MV-4-11 (cell line): ENCODE data around the gene HINFP.
A peak's percentile ranks its signal among the peaks of the same experiment; 100 is the strongest.

ENCODE experiments used
- DNase-seq: peaks from one replicate; lab custom pipeline; 2025; lab: John Stamatoyannopoulos, UW

HINFP gene, protein sequence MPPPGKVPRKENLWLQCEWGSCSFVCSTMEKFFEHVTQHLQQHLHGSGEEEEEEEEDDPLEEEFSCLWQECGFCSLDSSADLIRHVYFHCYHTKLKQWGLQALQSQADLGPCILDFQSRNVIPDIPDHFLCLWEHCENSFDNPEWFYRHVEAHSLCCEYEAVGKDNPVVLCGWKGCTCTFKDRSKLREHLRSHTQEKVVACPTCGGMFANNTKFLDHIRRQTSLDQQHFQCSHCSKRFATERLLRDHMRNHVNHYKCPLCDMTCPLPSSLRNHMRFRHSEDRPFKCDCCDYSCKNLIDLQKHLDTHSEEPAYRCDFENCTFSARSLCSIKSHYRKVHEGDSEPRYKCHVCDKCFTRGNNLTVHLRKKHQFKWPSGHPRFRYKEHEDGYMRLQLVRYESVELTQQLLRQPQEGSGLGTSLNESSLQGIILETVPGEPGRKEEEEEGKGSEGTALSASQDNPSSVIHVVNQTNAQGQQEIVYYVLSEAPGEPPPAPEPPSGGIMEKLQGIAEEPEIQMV

GRCh38 chr11:119121008-119121810 is at the start of gene HINFP:
HINFP (plus strand) TSS chr11:119121580; CDS start chr11:119126945, 5,365 bp downstream.
- DNase-seq = peak; percentile 99

DNA sequence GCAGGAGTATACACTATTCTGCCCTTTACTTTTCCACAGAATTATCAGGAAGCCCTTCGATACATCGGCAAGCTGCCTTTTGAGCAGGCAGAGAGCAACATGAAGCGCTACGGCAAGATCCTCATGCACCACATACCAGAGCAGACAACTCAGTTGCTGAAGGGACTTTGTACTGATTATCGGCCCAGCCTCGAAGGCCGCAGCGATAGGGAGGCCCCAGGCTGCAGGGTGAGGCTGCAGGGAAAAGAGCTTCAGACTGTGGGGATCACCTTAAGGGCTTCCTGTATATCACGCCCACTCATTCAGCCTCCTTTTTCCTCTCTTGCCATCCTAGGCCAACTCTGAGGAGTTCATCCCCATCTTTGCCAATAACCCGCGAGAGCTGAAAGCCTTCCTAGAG is 43.5 kb upstream of the HINFP start:
- no peak for DNase-seq

- DNase-seq = no peak
These were observed 42.5 kb upstream of the HINFP start for GRCh38 chr11:119078675-119079420.

DNA sequence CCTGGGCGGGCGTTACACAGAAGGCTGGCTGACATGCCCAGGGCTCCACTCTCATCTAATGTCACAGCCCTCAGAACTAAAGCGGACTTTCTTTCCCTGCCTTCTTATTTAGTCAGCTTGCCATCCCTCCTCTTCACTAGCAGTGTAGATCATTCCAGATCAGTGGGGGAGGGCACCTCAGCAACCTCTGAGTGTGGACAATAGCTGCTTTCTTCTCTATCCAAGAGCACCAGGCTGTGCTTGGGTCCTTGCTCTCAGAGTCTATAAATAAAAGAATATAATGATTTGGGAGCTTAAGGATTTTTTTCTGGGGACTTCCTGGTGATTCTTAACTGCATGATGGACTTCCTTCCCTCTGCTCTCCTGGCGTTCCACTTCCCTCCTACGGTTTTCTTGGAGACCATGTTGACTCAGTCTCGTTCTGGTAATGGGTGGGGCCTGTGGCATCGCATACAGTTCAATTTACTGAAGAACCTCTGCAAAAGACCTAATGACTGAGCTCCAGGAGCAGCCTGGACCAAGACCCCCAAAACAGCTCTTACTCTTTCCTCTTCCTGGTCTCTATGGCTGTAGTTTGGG is 39.6 kb upstream of the HINFP start:
- DNase-seq = no peak

GRCh38 chr11:119084663-119085436 is 36.5 kb upstream of the HINFP start, which contains the start of gene HMBS:
HMBS (plus strand) TSS chr11:119084881; CDS start chr11:119085034, 153 bp downstream.
- peak; percentile 95 for DNase-seq

DNA sequence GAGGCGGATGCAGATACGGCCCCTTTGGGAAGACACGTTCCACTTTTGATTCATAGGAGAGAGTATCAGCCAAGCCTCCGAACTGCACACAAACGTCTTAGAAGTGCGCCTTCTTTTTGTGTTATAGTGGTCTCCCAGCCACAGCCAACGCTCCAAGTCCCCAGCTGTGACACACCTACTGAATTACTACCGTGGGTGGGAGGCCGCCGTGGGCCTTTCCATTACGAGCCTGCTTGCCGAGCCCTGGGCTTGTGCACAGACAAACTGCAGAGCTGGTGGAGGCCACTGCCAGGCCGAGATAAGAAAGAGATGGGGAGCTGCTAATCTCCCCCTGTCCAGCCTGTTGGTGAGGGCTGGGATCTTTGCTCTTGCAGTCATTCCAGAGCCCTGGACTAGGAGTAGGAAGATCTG is 35.9 kb upstream of the HINFP start:
- no peak for DNase-seq

- DNase-seq = no peak
These were observed 34.3 kb upstream of the HINFP start for GRCh38 chr11:119087123-119087522.

DNA sequence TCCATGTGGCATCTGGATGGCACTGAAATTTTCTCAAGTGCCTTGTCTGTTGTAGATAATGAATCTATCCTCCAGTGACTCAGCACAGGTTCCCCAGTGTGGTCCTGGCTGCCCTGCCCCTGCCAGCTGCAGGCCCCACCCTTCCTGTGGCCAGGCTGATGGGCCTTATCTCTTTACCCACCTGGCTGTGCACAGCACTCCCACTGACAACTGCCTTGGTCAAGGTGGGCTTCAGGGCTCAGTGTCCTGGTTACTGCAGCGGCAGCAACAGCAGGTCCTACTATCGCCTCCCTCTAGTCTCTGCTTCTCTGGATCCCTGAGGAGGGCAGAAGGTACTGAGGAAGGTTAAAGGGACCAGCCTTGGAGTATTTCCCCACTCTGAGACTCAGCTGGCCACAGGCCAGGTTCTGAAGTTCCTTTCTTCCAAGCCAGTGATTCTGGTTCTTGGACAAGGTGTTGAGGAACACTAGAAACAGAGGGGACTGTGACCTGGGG is 33.6 kb upstream of the HINFP start:
- DNase-seq = no peak

GRCh38 chr11:119088406-119088805 is 33.0 kb upstream of the HINFP start:
- DNase-seq = no peak

DNA sequence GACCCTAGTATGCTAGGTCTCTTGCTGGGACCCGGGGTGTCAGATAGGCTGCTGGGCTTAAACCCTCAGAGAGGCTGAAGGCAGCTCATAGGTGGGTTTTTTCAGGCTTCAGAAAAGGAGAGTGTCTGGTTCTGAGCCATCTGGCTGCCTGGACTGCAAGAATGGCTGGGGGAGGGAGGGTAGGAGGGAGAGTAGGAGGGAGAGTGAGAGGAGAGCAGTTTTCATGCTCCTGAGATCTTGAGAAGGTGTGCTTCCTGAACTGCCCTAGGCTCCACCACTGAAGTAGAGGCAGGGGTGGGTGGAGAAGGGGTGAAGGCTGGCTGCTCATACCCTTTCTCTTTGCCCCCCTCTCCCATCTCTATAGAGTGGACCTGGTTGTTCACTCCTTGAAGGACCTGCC is 32.1 kb upstream of the HINFP start:
- no peak for DNase-seq

GRCh38 chr11:119091178-119091577 is 30.2 kb upstream of the HINFP start:
- no peak for DNase-seq

DNA sequence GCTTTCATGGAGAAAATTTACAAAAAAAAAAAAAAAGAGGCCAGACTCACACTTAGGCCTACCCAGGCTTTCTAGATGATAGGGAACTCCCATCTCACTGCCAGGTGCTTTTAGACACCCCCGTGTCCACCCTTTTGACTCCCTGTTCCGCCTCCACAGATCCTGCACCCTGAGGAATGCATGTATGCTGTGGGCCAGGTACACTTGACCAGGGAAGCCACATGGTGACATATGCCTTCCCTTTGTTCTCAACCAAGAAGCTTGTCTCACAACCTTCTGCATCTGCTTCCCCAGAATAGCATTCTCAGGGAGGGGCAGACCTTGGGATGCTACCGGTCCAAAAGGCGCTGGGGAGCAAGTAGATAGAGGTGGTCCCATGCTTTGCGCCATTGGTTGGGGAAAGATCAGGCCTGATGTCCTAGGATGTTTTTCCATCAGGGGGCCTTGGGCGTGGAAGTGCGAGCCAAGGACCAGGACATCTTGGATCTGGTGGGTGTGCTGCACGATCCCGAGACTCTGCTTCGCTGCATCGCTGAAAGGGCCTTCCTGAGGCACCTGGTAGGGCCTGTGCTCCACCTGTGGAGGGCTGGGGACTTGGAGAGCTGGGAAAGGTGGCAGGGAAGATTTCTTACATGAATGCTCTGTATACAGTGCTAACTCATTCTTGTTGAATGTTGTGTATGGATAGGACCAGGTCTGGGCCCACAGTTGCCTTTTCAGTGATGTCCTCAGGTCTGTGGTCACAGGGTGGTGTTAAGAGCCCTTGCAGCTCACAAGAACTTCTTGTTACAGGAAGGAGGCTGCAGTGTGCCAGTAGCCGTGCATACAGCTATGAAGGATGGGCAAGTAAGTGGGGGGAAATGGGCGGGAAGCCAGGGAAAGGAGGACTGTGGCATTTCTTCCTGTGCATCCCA is 29.2 kb upstream of the HINFP start:
- DNase-seq = peak; percentile 11

- no peak for DNase-seq
These were observed 28.2 kb upstream of the HINFP start for GRCh38 chr11:119092880-119093842.

DNA sequence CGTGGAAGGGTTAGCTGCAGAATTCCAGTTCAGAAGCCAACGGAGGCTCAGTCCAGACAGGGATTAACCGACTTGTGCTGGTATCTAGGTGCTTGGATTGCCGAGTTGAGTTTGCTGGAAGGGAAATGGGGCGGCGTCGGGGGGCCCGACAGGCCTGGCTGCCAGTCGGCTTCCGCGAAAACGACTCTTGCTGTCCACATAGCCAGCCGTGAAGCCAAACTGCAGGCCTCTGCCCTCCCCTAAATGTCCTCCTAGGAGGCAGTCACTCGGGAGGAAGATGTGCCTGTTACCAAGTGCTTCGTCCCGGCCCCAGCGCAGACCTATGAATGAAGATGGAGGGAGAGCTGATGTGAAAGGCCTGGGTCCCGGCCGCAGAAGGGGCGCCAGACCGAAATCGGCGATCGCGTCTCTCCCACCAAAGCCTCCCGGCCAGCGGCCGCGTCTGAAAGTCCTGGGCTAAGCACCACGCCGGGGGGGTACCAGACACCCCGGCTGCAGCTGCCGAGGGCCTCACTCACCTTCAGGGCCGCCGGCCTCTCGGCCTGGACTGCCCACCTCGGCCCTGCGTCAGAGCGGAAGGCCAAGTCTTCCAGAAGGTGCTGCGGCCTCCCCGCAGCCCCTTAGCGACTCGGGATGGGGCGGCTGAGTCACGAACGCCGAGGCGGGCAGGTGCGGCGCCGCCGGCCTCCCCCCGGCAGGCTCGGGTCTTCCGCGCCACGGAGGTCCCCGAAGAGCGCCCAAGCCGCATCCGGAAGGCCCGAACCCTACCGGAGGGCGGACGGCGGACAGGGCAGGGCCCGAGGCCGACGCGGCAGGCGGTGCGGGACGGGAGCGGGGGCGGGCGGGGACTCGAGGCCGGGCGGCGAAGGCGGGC is 27.2 kb upstream of the HINFP start:
- DNase-seq = no peak

DNA sequence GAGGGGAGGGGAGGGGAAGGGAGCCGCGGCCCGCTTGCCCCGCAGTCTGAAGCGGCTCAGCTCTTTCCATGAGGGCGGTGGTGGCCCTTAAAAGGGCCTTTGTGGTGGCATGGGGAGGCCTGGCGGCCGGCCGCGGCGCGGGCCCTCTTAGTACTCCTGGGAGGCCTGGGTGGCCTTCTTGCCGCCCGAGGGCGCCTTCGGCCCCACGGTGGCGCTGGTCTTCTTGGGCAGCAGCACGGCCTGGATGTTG is 26.6 kb upstream of the HINFP start:
- no peak for DNase-seq

DNA sequence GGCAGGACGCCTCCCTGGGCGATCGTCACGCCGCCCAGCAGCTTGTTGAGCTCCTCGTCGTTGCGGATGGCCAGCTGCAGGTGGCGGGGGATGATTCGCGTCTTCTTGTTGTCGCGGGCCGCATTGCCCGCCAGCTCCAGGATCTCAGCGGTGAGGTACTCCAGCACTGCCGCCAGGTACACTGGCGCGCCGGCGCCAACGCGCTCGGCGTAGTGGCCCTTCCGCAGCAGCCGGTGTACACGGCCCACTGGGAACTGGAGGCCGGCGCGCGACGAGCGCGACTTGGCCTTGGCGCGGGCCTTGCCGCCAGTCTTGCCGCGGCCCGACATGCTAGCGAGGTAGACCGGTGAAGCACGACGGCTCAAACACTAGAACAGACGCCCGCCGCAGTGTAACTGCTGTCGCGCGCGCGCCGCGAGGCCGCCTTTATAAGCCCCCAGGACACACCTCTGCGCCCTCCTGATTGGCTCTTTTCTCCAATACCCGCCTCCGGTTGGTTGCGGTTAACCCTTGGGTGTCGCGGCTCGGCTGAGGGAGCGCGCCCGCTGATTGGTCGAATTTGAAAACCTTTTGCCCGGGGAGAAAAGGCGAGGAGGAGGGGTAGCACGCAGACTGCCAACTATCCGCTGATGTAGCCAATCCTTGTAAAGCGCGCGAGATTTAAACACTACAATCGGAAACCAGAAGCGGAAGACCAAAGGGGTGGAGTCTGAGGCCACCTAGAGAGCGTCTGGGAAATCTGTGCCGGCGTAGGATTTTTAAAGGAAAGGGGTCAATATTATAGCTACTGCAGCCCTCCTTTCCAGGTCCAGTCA is 26.1 kb upstream of the HINFP start:
- peak; percentile 100 for DNase-seq

DNA sequence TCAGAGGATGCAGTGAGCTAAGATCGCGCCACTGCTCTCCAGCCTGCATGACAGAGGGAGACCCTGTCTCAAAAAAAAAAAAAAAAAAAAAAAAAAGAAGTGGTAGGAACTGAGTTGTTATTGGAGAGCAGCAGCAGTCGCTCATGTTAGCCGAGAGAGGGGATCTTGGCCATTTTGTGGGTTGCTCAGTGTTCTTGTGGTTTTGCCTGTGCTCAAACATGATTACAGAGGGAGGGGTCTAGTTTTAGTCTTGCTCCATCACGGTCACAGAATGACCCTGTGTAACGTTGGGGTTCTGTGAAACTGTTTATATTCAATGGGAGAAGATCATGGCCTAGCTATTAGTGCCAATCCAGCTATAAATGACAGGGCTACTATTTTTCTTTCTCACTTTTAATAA is 21.7 kb upstream of the HINFP start:
- DNase-seq = peak; percentile 73
